Fibroblast of the aortic adventitia (primary cell): ENCODE measurements around the gene IL31RA. TPM values are rescaled to one million over a fixed set of nuclear protein-coding genes. Genes with fewer than 3 reads are reported as not detected.
A peak's percentile ranks its signal among the peaks of the same experiment; 100 is the strongest.

ENCODE experiments used
- DNase-seq: peaks from one replicate; pipeline ENCODE4 v3.0.0-alpha.2; 2010; ENCODE audit warnings: low read depth
- H3K4me3 ChIP-seq: 2 replicates; pipeline ENCODE4 v1.5.1; 2011; ENCODE audit warnings: low read depth, mild to moderate bottlenecking, control low read depth, low read length, moderate library complexity
- CTCF ChIP-seq: IDR thresholded peaks from 2 replicates; pipeline ENCODE4 v1.5.1; 2011; ENCODE audit warnings: mild to moderate bottlenecking, low read length, control low read depth, inconsistent platforms; ENCODE audit not compliant: insufficient read depth
- total RNA-seq: library from RNA; depleted of rRNA; stranded (reverse); fragments of >200 nt; gene quantifications from 2 replicates; pipeline ENCODE4 v1.2.3, GENCODE V29; 2012; ENCODE audit warnings: low replicate concordance

Gene IL31RA
- total RNA-seq, 1 donor = 0.72 TPM

GRCh38 chr5:55851675-55851979 lies 470 bp downstream of the IL31RA start:
- no peak for TF ChIP-seq CTCF
- no peak overlapping the region for H3K4me3 ChIP-seq
- DNase-seq = no peak

- no peak for DNase-seq
- no peak for TF ChIP-seq CTCF
These were observed 1.3 kb downstream of the IL31RA start for GRCh38 chr5:55852503-55852902.

GRCh38 chr5:55853041-55853670 lies 2.0 kb downstream of the IL31RA start:
- DNase-seq = no peak

More at GRCh38 chr5:55852503-55852902, 1.3 kb downstream of the IL31RA start:
- no peak overlapping the region for H3K4me3 ChIP-seq

GRCh38 chr5:55853818-55854217 lies 2.7 kb downstream of the IL31RA start:
- no peak for TF ChIP-seq CTCF
- no peak overlapping the region for H3K4me3 ChIP-seq
- DNase-seq = peak; percentile 73

More at GRCh38 chr5:55853041-55853670, 2.0 kb downstream of the IL31RA start:
- no peak for TF ChIP-seq CTCF
- no peak overlapping the region for H3K4me3 ChIP-seq

- no peak overlapping the region for H3K4me3 ChIP-seq
- no peak for TF ChIP-seq CTCF
- no peak for DNase-seq
These were observed 4.4 kb downstream of the IL31RA start for GRCh38 chr5:55855509-55855908.

GRCh38 chr5:55856516-55857246 lies 5.5 kb downstream of the IL31RA start:
- no peak for TF ChIP-seq CTCF
- DNase-seq = no peak
- H3K4me3 ChIP-seq = no peak overlapping the region
